Pancreas (tissue), 10 donors: ENCODE results near the gene MYLK. TPM values are rescaled to one million over a fixed set of nuclear protein-coding genes. Genes with fewer than 3 reads are reported as not detected.

ENCODE experiments used
- ATAC-seq, 4 donors: fragments of 200-7000 bp; cut with Tn5 transposase; one replicate each; pipeline versions ENCODE4 v1.8.0 to v1.9.1; 2020; ENCODE audit warnings: mild to moderate bottlenecking in 4 of 4, moderate library complexity in 4 of 4
- DNase-seq, 6 donors: peaks; one replicate each; pipeline ENCODE4 v3.0.0-alpha.2; 2020
- FAIRE-seq: peaks from 2 replicates; lab custom pipeline; 2012; peaks lifted over from hg19 to GRCh38; lab: Jason Lieb, UNC
- H3K27ac ChIP-seq, 4 donors: fragments of 200-600 bp; sonication (generic); 1 replicate in 3 of 4; 2 replicates in 1 of 4; pipeline versions ENCODE4 v1.5.0 to v1.8.0; 2020
- H3K27me3 ChIP-seq, 4 donors: fragments of 200-600 bp; one replicate each; pipeline ENCODE4 v1.8.0; 2021
- H3K36me3 ChIP-seq, 3 donors: fragments of 200-600 bp; sonication (generic) in 1 of 3; one replicate each; pipeline versions ENCODE4 v1.5.0 to v1.8.0; 2020 to 2021
- H3K4me1 ChIP-seq, 3 donors: fragments of 200-600 bp; one replicate each; pipeline ENCODE4 v1.8.0; 2021
- H3K4me3 ChIP-seq, 4 donors: fragments of 200-600 bp; sonication (generic) in 2 of 4; one replicate each; pipeline versions ENCODE4 v1.5.0 to v1.8.0; 2020 to 2021
- H3K9me3 ChIP-seq, 4 donors: fragments of 200-600 bp; one replicate each; pipeline ENCODE4 v1.8.0; 2021
- CTCF ChIP-seq, 4 donors: fragments of 200-600 bp; sonication (generic) in 3 of 4; IDR thresholded peaks; one replicate each; pipeline versions ENCODE4 v1.5.0 to v1.8.0; 2021; ENCODE audit warnings: antibody characterized with exemption in 4 of 4
- WGBS, 2 donors: extraction: QIAGEN DNeasy Blood & Tissue Kit; methylation state at CpG; one replicate each; pipeline ENCODE4 v1.1.7; 2013; 5-methylcytosine and 5-hydroxymethylcytosine counted together
- intact Hi-C, 3 donors: fragments of 100-400 bp; cut with DNase I; formaldehyde crosslinking; loops; one replicate each; pipeline versions ENCODE4 v1.11.1 to v1.14.2; 2022
- polyA plus RNA-seq, 2 donors: library from polyadenylated mRNA; stranded (reverse); fragments of 200-250 nt; gene quantifications; one replicate each; pipeline ENCODE4 v1.2.3, GENCODE V29; 2013
- total RNA-seq, 6 donors: library from RNA; stranded (reverse); fragmentation: NEBNext Ultra II Directional in 4 of 6; extraction: Animal tissue kit (Norgen Biotek cat#: 25700) in 4 of 6; gene quantifications; one replicate each; pipeline versions ENCODE4 v1.2.1 to v1.2.4, GENCODE V29; 2021 to 2023
- donor health status: healthy with polysubstance abuse.
- donor health status: DM: no; HTN: no; CAD: no; lungs with moderate emphysema.
- donor health status: DM: no; HTN: no; CAD: no.
- donor health status: control.
- donor health status: control.
- donor health status: Bipolar disorder and iron deficiency.
- donor health status: DM: yes; HTN: yes; CAD: no.
- donor health status: DM: no; HTN: no; CAD: no.
- donor health status: DM: no; HTN: no; CAD: no.
- donor health status: DM: yes; HTN: yes; CAD: no.

The MYLK gene
- total and polyA plus RNA-seq, 8 donors: 3.1 to 12.0 (median 6.7) TPM

DNA sequence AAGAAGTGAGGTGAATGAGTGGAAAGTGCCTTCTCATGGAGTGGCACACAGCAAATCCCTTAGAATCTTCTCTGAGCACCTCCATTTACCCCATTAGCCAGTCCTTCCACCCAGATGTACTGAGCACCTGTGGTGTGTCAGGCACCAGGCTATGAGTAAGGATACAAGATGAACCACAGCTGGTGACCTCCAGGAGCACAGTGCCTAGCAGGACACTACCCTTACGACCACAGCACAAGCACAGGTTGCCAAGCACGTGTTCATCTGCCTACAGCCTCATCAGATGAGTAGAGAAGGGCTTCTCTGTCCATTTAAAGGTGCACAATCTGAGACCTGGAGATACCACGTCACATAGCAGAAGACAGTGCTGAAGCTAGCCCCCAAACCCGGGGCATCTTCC is 6.2 kb downstream of the MYLK start:
- H3K27ac ChIP-seq: no peak overlapping the region
- no peak for FAIRE-seq
- no peaks in the 10 kb centered on the region for H3K27me3 ChIP-seq
- 79 to 86% methylated on average over 4 of the region's 4 CpGs for WGBS, 2 donors
- TF ChIP-seq CTCF (IDR thresholded peaks at IDR 0.05): no peak
- intact Hi-C loops: no loop called here
- no peak for ATAC-seq
- no peak overlapping the region for H3K4me3 ChIP-seq
- no peak for DNase-seq
- no peaks in the 10 kb centered on the region for H3K4me1 ChIP-seq
- no peaks in the 10 kb centered on the region for H3K36me3 ChIP-seq
- no peaks in the 10 kb centered on the region for H3K9me3 ChIP-seq

- Histone ChIP-seq H3K4me1 (no peaks in the 10 kb centered on the region), H3K4me3 (no peak overlapping the region), H3K9me3 (no peaks in the 10 kb centered on the region), H3K36me3 (no peaks in the 10 kb centered on the region), H3K27ac (no peak overlapping the region), H3K27me3 (no peaks in the 10 kb centered on the region)
- no peak for FAIRE-seq
- ATAC-seq: no peak
- intact Hi-C loops: no loop called here
- DNase-seq: no peak
- no peak for TF ChIP-seq CTCF (IDR thresholded peaks at IDR 0.05)
- 65 to 70% methylated on average over 4 of the region's 4 CpGs for WGBS, 2 donors
Measured at GRCh38 chr3:123877466-123877865, 6.7 kb downstream of the MYLK start.

GRCh38 chr3:123876858-123877257 is 7.3 kb downstream of the MYLK start:
- Histone ChIP-seq H3K4me3 (no peak overlapping the region), H3K9me3 (no peaks in the 10 kb centered on the region), H3K4me1 (no peaks in the 10 kb centered on the region), H3K36me3 (no peaks in the 10 kb centered on the region), H3K27me3 (no peaks in the 10 kb centered on the region), H3K27ac (no peak overlapping the region)
- no peak for ATAC-seq
- no peak for DNase-seq
- intact Hi-C loops: no loop called here
- TF ChIP-seq CTCF (IDR thresholded peaks at IDR 0.05): no peak
- FAIRE-seq: no peak

GRCh38 chr3:123872621-123873020 is 11.5 kb downstream of the MYLK start:
- WGBS, 2 donors: 40 to 50% methylated on average over 1 of the region's 1 CpG
- ATAC-seq: no peak

GRCh38 chr3:123871946-123872345 is 12.2 kb downstream of the MYLK start:
- DNase-seq: no peak
- intact Hi-C loops: no loop called here
- Histone ChIP-seq H3K27me3 (no peaks in the 10 kb centered on the region), H3K4me3 (no peak overlapping the region), H3K36me3 (no peaks in the 10 kb centered on the region), H3K9me3 (no peaks in the 10 kb centered on the region), H3K27ac (no peak overlapping the region), H3K4me1 (no peaks in the 10 kb centered on the region)
- no peak for FAIRE-seq
- TF ChIP-seq CTCF (IDR thresholded peaks at IDR 0.05): no peak
- ATAC-seq: no peak
- 67 to 84% methylated on average over 1 of the region's 1 CpG for WGBS, 2 donors

More at GRCh38 chr3:123872621-123873020, 11.5 kb downstream of the MYLK start:
- H3K36me3 ChIP-seq: no peaks in the 10 kb centered on the region
- FAIRE-seq: no peak
- H3K27me3 ChIP-seq: no peaks in the 10 kb centered on the region
- intact Hi-C loops: no loop called here
- TF ChIP-seq CTCF (IDR thresholded peaks at IDR 0.05): no peak
- H3K4me3 ChIP-seq: no peak overlapping the region
- H3K9me3 ChIP-seq: no peaks in the 10 kb centered on the region
- no peaks in the 10 kb centered on the region for H3K4me1 ChIP-seq
- no peak for DNase-seq
- H3K27ac ChIP-seq: no peak overlapping the region
